Measurements from ENCODE around the gene TTN.

DNA sequence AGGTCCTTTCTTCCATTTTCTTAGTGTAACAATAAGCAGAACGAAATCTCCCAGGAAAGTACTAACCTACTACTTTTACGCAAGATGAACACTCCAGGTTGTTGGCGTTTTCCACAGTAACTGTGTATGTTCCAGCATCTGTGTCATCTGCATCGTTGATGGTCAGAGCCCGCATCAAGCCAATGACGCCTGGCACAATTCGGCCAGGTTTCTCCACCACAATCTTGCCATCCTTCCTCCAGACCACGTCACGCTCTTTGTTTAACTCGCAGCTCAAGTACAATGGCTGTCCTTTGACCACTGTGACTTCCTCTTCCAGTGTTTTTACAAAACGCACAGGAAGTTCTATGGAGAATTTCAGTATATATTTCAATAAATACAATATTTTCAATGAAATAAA lies 171.3 kb downstream of the TTN start:
- TF ChIP-seq, protein P1, sequence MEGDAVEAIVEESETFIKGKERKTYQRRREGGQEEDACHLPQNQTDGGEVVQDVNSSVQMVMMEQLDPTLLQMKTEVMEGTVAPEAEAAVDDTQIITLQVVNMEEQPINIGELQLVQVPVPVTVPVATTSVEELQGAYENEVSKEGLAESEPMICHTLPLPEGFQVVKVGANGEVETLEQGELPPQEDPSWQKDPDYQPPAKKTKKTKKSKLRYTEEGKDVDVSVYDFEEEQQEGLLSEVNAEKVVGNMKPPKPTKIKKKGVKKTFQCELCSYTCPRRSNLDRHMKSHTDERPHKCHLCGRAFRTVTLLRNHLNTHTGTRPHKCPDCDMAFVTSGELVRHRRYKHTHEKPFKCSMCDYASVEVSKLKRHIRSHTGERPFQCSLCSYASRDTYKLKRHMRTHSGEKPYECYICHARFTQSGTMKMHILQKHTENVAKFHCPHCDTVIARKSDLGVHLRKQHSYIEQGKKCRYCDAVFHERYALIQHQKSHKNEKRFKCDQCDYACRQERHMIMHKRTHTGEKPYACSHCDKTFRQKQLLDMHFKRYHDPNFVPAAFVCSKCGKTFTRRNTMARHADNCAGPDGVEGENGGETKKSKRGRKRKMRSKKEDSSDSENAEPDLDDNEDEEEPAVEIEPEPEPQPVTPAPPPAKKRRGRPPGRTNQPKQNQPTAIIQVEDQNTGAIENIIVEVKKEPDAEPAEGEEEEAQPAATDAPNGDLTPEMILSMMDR (IDR thresholded peaks at IDR 0.05), result no peak
- TF ChIP-seq POLR2A (IDR thresholded peaks at IDR 0.05), result no peak
